GM23338 (cell line): ENCODE data around the gene ROBO1. TPM values are rescaled to one million over a fixed set of nuclear protein-coding genes. Genes with fewer than 3 reads are reported as not detected.

Experiments used
- ATAC-seq: fragments of 200-7000 bp; cut with Tn5 transposase; 3 replicates; pipeline ENCODE4 v1.9.1; 2020
- DNase-seq: peaks from one replicate; pipeline ENCODE4 v3.0.0-alpha.2; 2015; ENCODE audit warnings: low spot score
- H2AFZ ChIP-seq: fragments of 200-600 bp; sonication (generic); 2 replicates; pipeline ENCODE4 v1.8.0; 2016; ENCODE audit warnings: antibody characterized with exemption, mild to moderate bottlenecking, moderate library complexity
- H3F3A ChIP-seq: fragments of 200-600 bp; sonication (generic); replicated peaks from 2 replicates; pipeline ENCODE4 v1.8.0; 2017; ENCODE audit warnings: antibody characterized with exemption, mixed run types, low read depth
- H3K27ac ChIP-seq: fragments of 200-600 bp; sonication (generic); 2 replicates; pipeline ENCODE4 v1.6.1; 2016; ENCODE audit warnings: low read depth
- H3K27me3 ChIP-seq: fragments of 200-600 bp; sonication (generic); 2 replicates; pipeline ENCODE4 v1.8.0; 2016; ENCODE audit warnings: mild to moderate bottlenecking, mixed run types, moderate library complexity; ENCODE audit not compliant: insufficient read depth
- H3K36me3 ChIP-seq: fragments of 200-600 bp; sonication (generic); 2 replicates; pipeline ENCODE4 v1.8.0; 2016; ENCODE audit warnings: mild to moderate bottlenecking; ENCODE audit not compliant: insufficient read depth
- H3K4me1 ChIP-seq: fragments of 200-600 bp; sonication (generic); 2 replicates; pipeline ENCODE4 v1.8.0; 2016; ENCODE audit warnings: mild to moderate bottlenecking, moderate library complexity; ENCODE audit not compliant: insufficient read depth
- H3K4me2 ChIP-seq: fragments of 200-600 bp; sonication (generic); 2 replicates; pipeline ENCODE4 v1.7.1; 2017; ENCODE audit warnings: mixed run types
- H3K4me3 ChIP-seq: fragments of 200-600 bp; sonication (generic); 2 replicates; pipeline ENCODE4 v1.6.1; 2016; ENCODE audit warnings: mixed run types
- H3K79me2 ChIP-seq: fragments of 200-600 bp; sonication (generic); replicated peaks from 2 replicates; pipeline ENCODE4 v1.8.0; 2017; ENCODE audit warnings: mild to moderate bottlenecking; ENCODE audit not compliant: insufficient read depth
- H3K9me2 ChIP-seq: fragments of 200-600 bp; sonication (generic); 2 replicates; pipeline ENCODE4 v1.8.0; 2017; ENCODE audit not compliant: insufficient read depth
- H4K20me1 ChIP-seq: fragments of 200-600 bp; sonication (generic); replicated peaks from 2 replicates; pipeline ENCODE4 v1.8.0; 2017; ENCODE audit warnings: mild to moderate bottlenecking; ENCODE audit not compliant: insufficient read depth
- H3K27ac Mint-ChIP-seq: 2 replicates; pipeline ENCODE4 v1.8.0; 2020; ENCODE audit warnings: inconsistent platforms, mild to moderate bottlenecking, moderate library complexity, mixed read lengths
- H3K27me3 Mint-ChIP-seq: 3 replicates; pipeline ENCODE4 v1.8.0; 2022; ENCODE audit warnings: low read depth, mild to moderate bottlenecking, moderate library complexity, mixed read lengths, inconsistent platforms; ENCODE audit not compliant: insufficient read depth, poor library complexity
- H3K36me3 Mint-ChIP-seq: 3 replicates; pipeline ENCODE4 v1.8.0; 2021; ENCODE audit warnings: low read depth, mild to moderate bottlenecking, inconsistent platforms, moderate library complexity, mixed read lengths
- H3K4me1 Mint-ChIP-seq: 3 replicates; pipeline ENCODE4 v1.8.0; 2020; ENCODE audit warnings: mild to moderate bottlenecking, inconsistent platforms, mixed read lengths
- H3K4me3 Mint-ChIP-seq: 3 replicates; pipeline ENCODE4 v1.8.0; 2021; ENCODE audit warnings: moderate library complexity, mild to moderate bottlenecking, inconsistent platforms, mixed read lengths
- H3K9me3 Mint-ChIP-seq: 3 replicates; pipeline ENCODE4 v1.8.0; 2020; ENCODE audit warnings: moderate library complexity, mild to moderate bottlenecking, inconsistent platforms, mixed read lengths
- CREB1 ChIP-seq: fragments of 250-450 bp; sonication (Bioruptor Pico); IDR thresholded peaks from 2 replicates; pipeline ENCODE4 v1.5.0; 2020; ENCODE audit warnings: low read depth, mild to moderate bottlenecking, moderate library complexity
- CTCF ChIP-seq, 2 experiments: fragments of 200-600 bp in 1 of 2; sonication (generic) in 1 of 2; conservative IDR thresholded peaks; 2 replicates each; pipeline versions ENCODE4 v1.5.1 to v1.6.1; 2016 to 2017; ENCODE audit warnings: antibody characterized with exemption in 2 of 2, low read depth in 2 of 2, mild to moderate bottlenecking in 2 of 2, moderate library complexity in 1 of 2
- ETS1 ChIP-seq: IDR thresholded peaks from 2 replicates; pipeline ENCODE4 v1.6.1; 2016; ENCODE audit warnings: antibody characterized with exemption
- EZH2 ChIP-seq: fragments of 200-600 bp; sonication (generic); IDR thresholded peaks from one replicate; pipeline ENCODE4 v1.8.0; 2017; ENCODE audit warnings: antibody characterized with exemption, mild to moderate bottlenecking, low read depth; ENCODE audit not compliant: unreplicated experiment
- EZH2phosphoT487 ChIP-seq: fragments of 200-600 bp; sonication (generic); IDR thresholded peaks from one replicate; pipeline ENCODE4 v1.8.1; 2018; ENCODE audit warnings: antibody characterized with exemption; ENCODE audit not compliant: unreplicated experiment
- JUNB ChIP-seq: IDR thresholded peaks from one replicate; pipeline ENCODE4 v1.6.1; 2016; ENCODE audit warnings: antibody characterized with exemption; ENCODE audit not compliant: unreplicated experiment
- NANOG ChIP-seq: IDR thresholded peaks from 2 replicates; pipeline ENCODE4 v1.6.1; 2016; ENCODE audit warnings: antibody characterized with exemption, borderline replicate concordance
- POLR2AphosphoS5 ChIP-seq: IDR thresholded peaks from 2 replicates; pipeline ENCODE4 v1.6.1; 2016; ENCODE audit warnings: antibody characterized with exemption, low read depth
- REST ChIP-seq: IDR thresholded peaks from one replicate; pipeline ENCODE4 v1.6.1; 2018; ENCODE audit warnings: antibody characterized with exemption; ENCODE audit not compliant: unreplicated experiment
- STAT1 ChIP-seq: IDR thresholded peaks from one replicate; pipeline ENCODE4 v1.6.1; 2016; ENCODE audit warnings: antibody characterized with exemption; ENCODE audit not compliant: unreplicated experiment
- ZNF114 ChIP-seq: fragments of 250-450 bp; sonication (Bioruptor Pico); IDR thresholded peaks from 2 replicates; pipeline ENCODE4 v1.5.0; 2020; ENCODE audit warnings: mild to moderate bottlenecking, moderate library complexity
- ZNF331 ChIP-seq: fragments of 250-450 bp; sonication (Bioruptor Pico); IDR thresholded peaks from 2 replicates; pipeline ENCODE4 v1.5.0; 2020; ENCODE audit warnings: low read depth, mild to moderate bottlenecking, moderate library complexity
- ZNF462 ChIP-seq: fragments of 250-450 bp; sonication (Bioruptor Pico); IDR thresholded peaks from 2 replicates; pipeline ENCODE4 v1.5.0; 2020; ENCODE audit warnings: mild to moderate bottlenecking, moderate library complexity
- polyA plus RNA-seq: library from polyadenylated mRNA; unstranded; fragments of >200 nt; fragmentation: Nextera tagmentation; extraction: Ambion mirVana; gene quantifications from 2 replicates; pipeline ENCODE4 v1.2.1, GENCODE V29; 2016
- total RNA-seq: library from RNA; depleted of rRNA; stranded (reverse); fragments of >200 nt; shearing (Covaris generic); gene quantifications from 2 replicates; pipeline ENCODE4 v1.2.3, GENCODE V29; 2014

ROBO1 gene
- total and polyA plus RNA-seq, 2 experiments from 2014 or later: 19.2 to 78.3 TPM

- Mint-ChIP-seq H3K27me3 (no peaks in the 10 kb centered on the region), H3K4me1 (peaks cover 31% of the 10 kb centered on the region), H3K36me3 (no peaks in the 10 kb centered on the region), H3K9me3 (no peaks in the 10 kb centered on the region), H3K4me3 (no peak overlapping the region), H3K27ac (no peak overlapping the region)
- Histone ChIP-seq H3K27ac (no peak overlapping the region), H3K9me2 (no peaks in the 10 kb centered on the region), H3K4me1 (peaks cover 20% of the 10 kb centered on the region), H2AFZ (no peak overlapping the region), H4K20me1 (no peaks in the 10 kb centered on the region), H3K36me3 (no peaks in the 10 kb centered on the region), H3K4me3 (no peak overlapping the region), H3K27me3 (no peaks in the 10 kb centered on the region), H3K4me2 (no peak overlapping the region), H3F3A (no peaks in the 10 kb centered on the region), H3K79me2 (no peaks in the 10 kb centered on the region)
- DNase-seq (no peak), ATAC-seq (no peak)
- TF ChIP-seq EZH2phosphoT487 (no peak), JUNB (no peak), POLR2AphosphoS5 (no peak), ZNF114 (CRISPR knock-in tag) (no peak), CREB1 (CRISPR knock-in tag) (no peak), STAT1 (no peak), CTCF (conservative IDR thresholded peaks at IDR 0.05; ENCODE audit: low read depth in 2 of 2) (no peak), NANOG (no peak), ZNF462 (CRISPR knock-in tag) (no peak), ZNF331 (CRISPR knock-in tag) (no peak), REST (no peak), EZH2 (no peak), ETS1 (no peak)
Observed at GRCh38 chr3:79159736-79160135, 608.1 kb downstream of the ROBO1 start.
